NK-92 treated with Interleukin-12 subunit alpha and Interleukin-12 subunit beta, amount 100 ng/mL, for 24 hours (cell line): ENCODE data around the gene ZDHHC1.
"Not testable (repeated sequence)": the region's sequence is repeated elsewhere in the genome, so short reads cannot be mapped to it uniquely, and the experiment has no call there.

Source experiments
- DNase-seq: peaks from one replicate; lab custom pipeline; 2025; lab: John Stamatoyannopoulos, UW

ZDHHC1 gene

GRCh38 chr16:67361038-67361437 is 55.2 kb downstream of the ZDHHC1 start:
- DNase-seq: no peak

DNA sequence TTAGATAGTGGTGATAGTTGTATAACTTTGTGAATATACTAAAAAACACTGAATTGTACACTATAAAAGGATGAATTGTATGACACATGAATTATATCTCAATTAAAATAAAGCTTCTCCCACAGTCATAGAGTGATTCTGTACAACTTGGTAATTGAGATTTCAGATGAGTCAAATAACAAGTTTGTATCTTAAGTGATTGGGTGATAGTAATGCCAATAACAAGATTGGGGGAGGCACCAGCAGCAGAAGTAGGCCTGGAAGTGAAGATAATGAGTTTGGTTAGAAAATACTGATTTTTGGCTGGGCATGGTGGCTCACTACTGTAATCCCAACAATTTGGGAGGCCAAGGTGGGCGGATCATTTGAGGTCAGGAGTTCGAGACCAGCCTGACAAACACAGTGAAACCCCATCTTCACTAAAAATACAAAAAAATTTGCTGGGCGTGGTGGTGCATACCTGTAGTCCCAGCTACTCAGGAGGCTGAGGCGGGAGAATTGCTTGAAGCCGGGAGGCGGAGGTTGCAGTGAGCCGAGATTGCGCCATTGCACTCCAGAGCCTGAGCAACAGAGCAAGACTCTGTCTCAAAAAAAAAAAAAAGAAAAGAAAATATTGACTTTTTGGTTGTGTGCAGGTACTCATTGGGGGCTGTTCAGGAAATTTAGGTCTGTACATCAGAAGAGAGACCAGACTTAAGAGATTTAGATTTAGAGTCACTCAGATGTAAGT is 56.6 kb downstream of the ZDHHC1 start:
- DNase-seq: not testable (repeated sequence)

DNA sequence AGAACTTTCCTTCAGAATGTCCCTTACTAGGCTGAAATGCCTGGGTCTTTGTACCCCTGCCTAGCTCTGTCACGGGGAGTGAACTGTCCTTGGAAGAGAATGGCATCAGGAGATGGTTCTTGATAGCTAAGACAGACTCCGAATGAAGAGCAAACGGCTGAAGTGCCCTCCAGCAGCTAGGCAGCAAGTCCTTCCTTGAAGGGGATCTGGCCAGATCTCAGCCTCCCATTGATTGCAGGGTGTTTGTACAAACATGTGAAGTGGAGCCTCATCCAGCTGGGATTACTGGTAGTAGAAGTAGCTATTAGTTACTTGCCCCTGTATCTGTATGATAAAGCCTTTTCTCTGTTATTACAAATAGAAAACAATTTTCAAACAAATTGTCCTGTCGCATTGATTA is 58.7 kb downstream of the ZDHHC1 start:
- DNase-seq: no peak

DNA sequence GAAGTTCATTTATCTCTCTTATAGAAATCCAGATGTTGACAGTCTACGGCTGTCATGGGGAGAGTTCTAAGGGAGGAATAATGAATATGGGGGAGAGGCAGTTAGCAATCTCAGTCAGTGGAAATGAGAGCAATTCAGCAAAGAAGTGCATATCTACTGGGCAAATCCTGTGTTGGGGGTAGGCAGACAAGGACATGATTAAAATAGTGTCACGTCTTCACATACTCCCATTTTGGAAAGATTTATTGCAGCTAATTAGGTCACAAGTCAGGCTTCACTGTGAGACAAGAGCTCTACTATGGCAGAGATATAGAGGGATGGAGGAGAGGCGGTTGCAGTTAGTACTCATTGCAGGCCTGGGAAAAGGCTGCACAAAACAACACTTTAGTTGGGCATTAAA is 59.9 kb downstream of the ZDHHC1 start:
- no peak for DNase-seq

GRCh38 chr16:67352463-67352862 is 63.8 kb downstream of the ZDHHC1 start:
- not testable (repeated sequence) for DNase-seq

DNA sequence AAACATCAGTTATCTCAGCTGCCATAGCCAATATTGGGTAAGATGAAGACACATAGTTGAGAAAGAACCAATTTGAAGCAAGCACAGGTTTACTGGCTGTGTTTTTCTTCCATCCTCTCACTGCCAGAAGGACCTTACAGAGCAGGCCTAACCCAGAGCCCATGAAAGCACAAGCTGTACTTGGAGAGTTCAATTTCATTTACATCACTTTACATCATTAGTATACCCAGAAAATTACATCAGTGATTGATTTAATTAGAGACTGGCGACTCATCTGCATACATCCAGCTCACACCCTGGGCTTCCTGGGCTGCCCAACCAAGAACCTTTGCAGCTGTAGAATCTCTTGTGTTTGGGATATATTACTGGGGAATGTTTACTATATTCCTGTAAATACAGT is 66.0 kb downstream of the ZDHHC1 start:
- no peak for DNase-seq

GRCh38 chr16:67349172-67349571 is 67.1 kb downstream of the ZDHHC1 start:
- no peak for DNase-seq

DNA sequence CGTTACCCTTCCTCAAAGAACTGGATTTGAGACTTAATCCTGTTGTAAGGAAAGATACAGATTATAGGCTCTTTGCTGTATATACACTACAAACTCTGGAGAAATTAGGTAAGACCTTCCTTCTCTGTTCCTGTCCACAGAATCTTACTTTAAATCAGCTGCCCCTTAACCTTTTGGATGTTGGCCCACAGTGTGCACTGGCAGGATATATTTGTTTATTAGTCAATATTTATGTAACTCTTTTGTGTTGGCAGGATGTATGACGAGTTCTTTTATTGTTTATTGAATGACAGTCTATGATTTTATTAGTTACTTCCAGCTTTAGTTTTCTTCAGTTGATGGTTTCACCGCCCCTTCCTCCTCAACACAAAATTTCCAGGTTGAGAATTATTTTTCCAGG is 69.9 kb downstream of the ZDHHC1 start:
- DNase-seq: no peak

DNA sequence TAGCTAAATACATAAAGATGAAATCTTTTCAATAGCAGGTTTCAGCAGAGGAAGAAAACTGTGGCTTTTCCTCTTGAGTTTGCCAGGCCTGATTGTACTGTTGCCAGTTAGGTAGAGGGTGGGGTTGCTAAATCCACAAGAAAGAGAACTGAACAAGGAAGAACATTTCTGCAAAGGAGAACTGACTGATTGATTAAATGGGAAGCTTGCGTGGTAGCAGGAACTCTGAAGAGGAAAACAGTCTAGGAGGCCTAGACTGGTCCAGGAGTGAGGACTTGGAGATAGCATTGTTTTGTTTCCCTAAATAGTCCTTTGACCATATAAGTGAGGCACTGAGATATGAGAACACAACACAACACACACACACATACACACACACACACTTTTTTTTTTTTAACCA is 70.9 kb downstream of the ZDHHC1 start:
- DNase-seq: no peak
